Right ventricle myocardium inferior (tissue), 1 donor: Measurements from ENCODE around the gene ARL15. TPM values are rescaled to one million over a fixed set of nuclear protein-coding genes. Genes with fewer than 3 reads are reported as not detected.
A peak's percentile ranks its signal among the peaks of the same experiment; 100 is the strongest.

Source experiments
- ATAC-seq: fragments of 200-7000 bp; cut with Tn5 transposase; one replicate; pipeline ENCODE4 v1.9.1; 2020; ENCODE audit warnings: mild to moderate bottlenecking, moderate library complexity
- DNase-seq: peaks from one replicate; pipeline ENCODE4 v3.0.0; 2021; ENCODE audit errors: missing footprints
- intact Hi-C: fragments of 100-400 bp; cut with DNase I; formaldehyde crosslinking; loops from one replicate; pipeline ENCODE4 v1.11.0; 2022
- total RNA-seq: library from RNA; stranded (reverse); fragmentation: NEBNext Ultra II Directional; extraction: Animal tissue kit (Norgen Biotek cat#: 25700); gene quantifications from one replicate; pipeline ENCODE4 v1.2.1, GENCODE V29; 2021
- donor health status: DM: no; HTN: yes; CAD: no; lungs with severe emphysema.

The ARL15 gene
- total RNA-seq, 1 donor from 2014 or later, result 23.7 TPM

GRCh38 chr5:53946405-53947100 lies 363.8 kb downstream of the ARL15 start:
- DNase-seq, result no peak
- intact Hi-C loops, result no loop called here

GRCh38 chr5:53944981-53945380 lies 365.4 kb downstream of the ARL15 start:
- intact Hi-C loops, result no loop called here

More at GRCh38 chr5:53946405-53947100, 363.8 kb downstream of the ARL15 start:
- no peak for ATAC-seq

GRCh38 chr5:53943938-53944337 lies 366.4 kb downstream of the ARL15 start:
- ATAC-seq, result no peak

More at GRCh38 chr5:53944981-53945380, 365.4 kb downstream of the ARL15 start:
- no peak for ATAC-seq
- no peak for DNase-seq

GRCh38 chr5:53942724-53943123 lies 367.6 kb downstream of the ARL15 start:
- intact Hi-C loops, result no loop called here
- ATAC-seq (peak; percentile 86), DNase-seq (no peak)

More at GRCh38 chr5:53943938-53944337, 366.4 kb downstream of the ARL15 start:
- no peak for DNase-seq
- intact Hi-C loops, result no loop called here

GRCh38 chr5:53940921-53941320 lies 369.5 kb downstream of the ARL15 start:
- intact Hi-C loops, result no loop called here
- DNase-seq, result no peak
- no peak for ATAC-seq

GRCh38 chr5:53937467-53937866 lies 372.9 kb downstream of the ARL15 start:
- intact Hi-C loops, result no loop called here
- ATAC-seq (peak; percentile 52), DNase-seq (no peak)

GRCh38 chr5:53936481-53937352 lies 373.7 kb downstream of the ARL15 start:
- no peak for DNase-seq
- peak; percentile 79 for ATAC-seq
- intact Hi-C loops, result no loop called here

GRCh38 chr5:53934151-53934820 lies 376.1 kb downstream of the ARL15 start:
- DNase-seq (no peak), ATAC-seq (no peak)
- intact Hi-C loops, result no loop called here

- ATAC-seq (no peak), DNase-seq (no peak)
- intact Hi-C loops, result no loop called here
Measured at GRCh38 chr5:53932351-53932750, 378.0 kb downstream of the ARL15 start.

- no peak for DNase-seq
- intact Hi-C loops, result no loop called here
- no peak for ATAC-seq
Measured at GRCh38 chr5:53930457-53930856, 379.9 kb downstream of the ARL15 start.

GRCh38 chr5:53929570-53929969 lies 380.8 kb downstream of the ARL15 start:
- intact Hi-C loops, result no loop called here
- DNase-seq (no peak), ATAC-seq (no peak)

- no peak for ATAC-seq
- no peak for DNase-seq
- intact Hi-C loops, result no loop called here
Measured at GRCh38 chr5:53929152-53929551, 381.2 kb downstream of the ARL15 start.

GRCh38 chr5:53928641-53929040 lies 381.7 kb downstream of the ARL15 start:
- no peak for ATAC-seq
- no peak for DNase-seq
- intact Hi-C loops, result no loop called here

- intact Hi-C loops, result no loop called here
- no peak for DNase-seq
- ATAC-seq, result no peak
Measured at GRCh38 chr5:53927668-53928247, 382.6 kb downstream of the ARL15 start.

GRCh38 chr5:53926026-53926425 lies 384.3 kb downstream of the ARL15 start:
- intact Hi-C loops, result no loop called here

GRCh38 chr5:53924392-53924791 lies 386.0 kb downstream of the ARL15 start:
- ATAC-seq (peak; percentile 26), DNase-seq (no peak)
- intact Hi-C loops, result no loop called here

More at GRCh38 chr5:53926026-53926425, 384.3 kb downstream of the ARL15 start:
- no peak for DNase-seq
- ATAC-seq, result no peak

GRCh38 chr5:53923961-53924360 lies 386.4 kb downstream of the ARL15 start:
- no peak for ATAC-seq

GRCh38 chr5:53922508-53923498 lies 387.6 kb downstream of the ARL15 start:
- DNase-seq (no peak), ATAC-seq (no peak)
- intact Hi-C loops, result no loop called here

More at GRCh38 chr5:53923961-53924360, 386.4 kb downstream of the ARL15 start:
- DNase-seq, result no peak
- intact Hi-C loops, result no loop called here
